Measurements from ENCODE around the gene AFAP1. TPM values are rescaled to one million over a fixed set of nuclear protein-coding genes. Genes with fewer than 3 reads are reported as not detected.

AFAP1 gene
- total RNA-seq, 1 experiment from 2014 or later: 23.6 TPM

DNA sequence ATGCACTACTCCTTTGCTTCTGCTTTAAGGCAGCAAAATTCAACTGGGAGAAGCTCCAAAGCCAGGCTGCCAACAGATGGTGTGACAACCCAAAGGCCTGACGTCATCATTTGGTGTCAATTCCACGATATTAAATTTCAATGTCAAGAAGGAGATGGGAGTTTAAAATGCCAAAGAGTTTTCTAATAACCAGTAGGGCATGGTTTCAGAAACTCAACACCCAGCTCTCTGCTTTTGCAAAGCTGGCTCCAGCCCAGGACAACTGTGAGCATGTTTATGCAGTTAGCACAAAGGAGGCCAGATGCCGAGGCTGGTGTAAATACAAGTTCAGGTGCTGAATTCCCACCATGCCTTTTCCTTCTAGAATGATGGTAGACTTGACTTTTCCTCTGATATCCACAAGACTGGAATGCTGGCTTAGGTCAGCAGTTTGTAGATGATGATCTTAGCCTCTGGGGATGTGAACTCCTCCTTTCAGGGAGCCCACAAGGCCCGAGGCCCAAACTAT, 67.3 kb downstream of the AFAP1 start (continued):
- TF ChIP-seq FOXJ3 (CRISPR knock-in tag; IDR thresholded peaks at IDR 0.05; ENCODE audit: borderline replicate concordance) (no peak), ZNF396 (CRISPR knock-in tag; IDR thresholded peaks at IDR 0.05; ENCODE audit: borderline replicate concordance) (no peak), GABPB1 (CRISPR knock-in tag; IDR thresholded peaks at IDR 0.05) (no peak)

DNA sequence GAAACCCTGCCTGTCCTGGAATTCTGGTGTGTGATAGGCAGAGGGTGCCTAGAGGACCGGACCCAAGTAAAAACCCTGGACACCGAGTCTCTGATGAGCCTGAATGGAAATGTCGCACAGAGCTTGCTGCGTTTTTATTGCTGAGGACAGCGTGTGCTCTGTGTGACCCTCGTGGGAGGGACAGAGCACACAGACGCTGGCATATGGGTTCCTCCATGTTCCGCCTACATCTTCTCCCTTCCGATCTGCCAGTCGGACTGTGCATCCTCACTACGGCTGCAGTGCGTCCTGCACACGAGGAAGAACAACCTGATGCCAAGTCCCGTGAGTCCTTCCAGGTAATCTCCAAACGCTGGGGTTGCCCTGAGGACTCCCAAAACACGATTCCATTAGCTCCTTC, 68.3 kb downstream of the AFAP1 start:
- TF ChIP-seq ZNF317 (CRISPR knock-in tag; IDR thresholded peaks at IDR 0.05; ENCODE audit: borderline replicate concordance, low read depth) (no peak), CBFB (CRISPR knock-in tag; IDR thresholded peaks at IDR 0.05; ENCODE audit: low read depth) (no peak), TEAD4 (CRISPR knock-in tag; IDR thresholded peaks at IDR 0.05) (no peak), GRHL2 (CRISPR knock-in tag; IDR thresholded peaks at IDR 0.05; ENCODE audit: insufficient replicate concordance, severe bottlenecking) (no peak), FOXP1 (CRISPR knock-in tag; IDR thresholded peaks at IDR 0.05; ENCODE audit: borderline replicate concordance) (no peak)
- TF ChIP-seq, protein P1, sequence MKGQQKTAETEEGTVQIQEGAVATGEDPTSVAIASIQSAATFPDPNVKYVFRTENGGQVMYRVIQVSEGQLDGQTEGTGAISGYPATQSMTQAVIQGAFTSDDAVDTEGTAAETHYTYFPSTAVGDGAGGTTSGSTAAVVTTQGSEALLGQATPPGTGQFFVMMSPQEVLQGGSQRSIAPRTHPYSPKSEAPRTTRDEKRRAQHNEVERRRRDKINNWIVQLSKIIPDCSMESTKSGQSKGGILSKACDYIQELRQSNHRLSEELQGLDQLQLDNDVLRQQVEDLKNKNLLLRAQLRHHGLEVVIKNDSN (CRISPR knock-in tag; IDR thresholded peaks at IDR 0.05): no peak
- TF ChIP-seq, protein P2, sequence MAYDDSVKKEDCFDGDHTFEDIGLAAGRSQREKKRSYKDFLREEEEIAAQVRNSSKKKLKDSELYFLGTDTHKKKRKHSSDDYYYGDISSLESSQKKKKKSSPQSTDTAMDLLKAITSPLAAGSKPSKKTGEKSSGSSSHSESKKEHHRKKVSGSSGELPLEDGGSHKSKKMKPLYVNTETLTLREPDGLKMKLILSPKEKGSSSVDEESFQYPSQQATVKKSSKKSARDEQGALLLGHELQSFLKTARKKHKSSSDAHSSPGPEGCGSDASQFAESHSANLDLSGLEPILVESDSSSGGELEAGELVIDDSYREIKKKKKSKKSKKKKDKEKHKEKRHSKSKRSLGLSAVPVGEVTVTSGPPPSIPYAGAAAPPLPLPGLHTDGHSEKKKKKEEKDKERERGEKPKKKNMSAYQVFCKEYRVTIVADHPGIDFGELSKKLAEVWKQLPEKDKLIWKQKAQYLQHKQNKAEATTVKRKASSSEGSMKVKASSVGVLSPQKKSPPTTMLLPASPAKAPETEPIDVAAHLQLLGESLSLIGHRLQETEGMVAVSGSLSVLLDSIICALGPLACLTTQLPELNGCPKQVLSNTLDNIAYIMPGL (CRISPR knock-in tag; IDR thresholded peaks at IDR 0.05): no peak
- Mint-ChIP-seq H3K4me3 (no peak overlapping the region), H3K4me1 (peaks cover 22% of the 10 kb centered on the region), H3K9me3 (peaks cover 33% of the 10 kb centered on the region), H3K27ac (no peak overlapping the region), H3K27me3 (ENCODE audit: low read depth) (no peaks in the 10 kb centered on the region), H3K36me3 (peaks cover 56% of the 10 kb centered on the region)
- ATAC-seq (no peak), DNase-seq (ENCODE audit: low spot score) (no peak)
- ChIA-PET CTCF (interaction anchor here (0.8 kb wide), 1 partner anchor 27 kb away, joined by 3 read pairs; no protein-coding TSS in a partner anchor), POLR2A (no interaction called here)

DNA sequence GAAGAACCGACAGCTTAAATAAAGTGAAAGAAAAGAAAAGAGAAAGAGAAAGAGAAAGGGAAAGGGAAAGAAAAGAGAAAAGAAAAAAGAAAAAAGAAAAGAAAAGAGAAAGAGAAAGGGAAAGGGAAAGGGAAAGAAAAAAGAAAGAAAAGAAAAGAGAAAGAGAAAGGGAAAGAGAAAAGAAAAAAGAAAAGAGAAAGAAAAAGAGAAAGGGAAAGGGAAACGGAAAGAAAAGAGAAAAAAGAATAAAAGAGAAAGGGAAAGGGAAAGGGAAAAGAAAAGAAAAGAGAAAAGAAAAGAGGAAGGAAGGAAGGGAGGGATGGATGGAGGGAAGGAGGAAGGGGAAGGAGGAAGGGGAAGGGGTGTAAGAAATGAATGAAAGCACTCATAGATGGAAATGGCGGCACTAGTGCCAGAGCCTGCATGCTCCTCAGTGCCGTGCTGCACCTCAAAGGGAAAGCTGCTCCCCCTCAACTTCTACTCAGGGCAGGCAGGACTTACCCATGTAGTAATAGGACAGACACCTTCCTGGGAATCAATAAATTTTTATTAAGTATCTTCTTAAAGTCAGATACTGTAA, 70.7 kb downstream of the AFAP1 start:
- Mint-ChIP-seq H3K27me3 (ENCODE audit: low read depth) (no peaks in the 10 kb centered on the region), H3K9me3 (peaks cover 32% of the 10 kb centered on the region), H3K36me3 (peaks cover 56% of the 10 kb centered on the region), H3K4me1 (peaks cover 19% of the 10 kb centered on the region), H3K4me3 (no peak overlapping the region), H3K27ac (no peak overlapping the region)
- POLR2A ChIA-PET: no interaction called here
- CTCF ChIA-PET: interaction anchor here (2.1 kb wide), 1 partner anchor 23 kb away, joined by 5 read pairs; no protein-coding TSS in a partner anchor
- no peak for ATAC-seq
- no peak for DNase-seq (ENCODE audit: low spot score)
- TF ChIP-seq GRHL2 (CRISPR knock-in tag; IDR thresholded peaks at IDR 0.05; ENCODE audit: insufficient replicate concordance, severe bottlenecking) (no peak), ZNF232 (CRISPR knock-in tag; IDR thresholded peaks at IDR 0.05) (no peak), TEAD1 (CRISPR knock-in tag; IDR thresholded peaks at IDR 0.05) (no peak), HMGA2 (CRISPR knock-in tag; IDR thresholded peaks at IDR 0.05) (no peak)
- TF ChIP-seq, protein P3, sequence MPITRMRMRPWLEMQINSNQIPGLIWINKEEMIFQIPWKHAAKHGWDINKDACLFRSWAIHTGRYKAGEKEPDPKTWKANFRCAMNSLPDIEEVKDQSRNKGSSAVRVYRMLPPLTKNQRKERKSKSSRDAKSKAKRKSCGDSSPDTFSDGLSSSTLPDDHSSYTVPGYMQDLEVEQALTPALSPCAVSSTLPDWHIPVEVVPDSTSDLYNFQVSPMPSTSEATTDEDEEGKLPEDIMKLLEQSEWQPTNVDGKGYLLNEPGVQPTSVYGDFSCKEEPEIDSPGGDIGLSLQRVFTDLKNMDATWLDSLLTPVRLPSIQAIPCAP (CRISPR knock-in tag; IDR thresholded peaks at IDR 0.05): no peak
- TF ChIP-seq, protein P4, sequence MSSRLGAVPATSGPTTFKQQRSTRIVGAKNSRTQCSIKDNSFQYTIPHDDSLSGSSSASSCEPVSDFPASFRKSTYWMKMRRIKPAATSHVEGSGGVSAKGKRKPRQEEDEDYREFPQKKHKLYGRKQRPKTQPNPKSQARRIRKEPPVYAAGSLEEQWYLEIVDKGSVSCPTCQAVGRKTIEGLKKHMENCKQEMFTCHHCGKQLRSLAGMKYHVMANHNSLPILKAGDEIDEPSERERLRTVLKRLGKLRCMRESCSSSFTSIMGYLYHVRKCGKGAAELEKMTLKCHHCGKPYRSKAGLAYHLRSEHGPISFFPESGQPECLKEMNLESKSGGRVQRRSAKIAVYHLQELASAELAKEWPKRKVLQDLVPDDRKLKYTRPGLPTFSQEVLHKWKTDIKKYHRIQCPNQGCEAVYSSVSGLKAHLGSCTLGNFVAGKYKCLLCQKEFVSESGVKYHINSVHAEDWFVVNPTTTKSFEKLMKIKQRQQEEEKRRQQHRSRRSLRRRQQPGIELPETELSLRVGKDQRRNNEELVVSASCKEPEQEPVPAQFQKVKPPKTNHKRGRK (CRISPR knock-in tag; IDR thresholded peaks at IDR 0.05; ENCODE audit: borderline replicate concordance): peak; percentile 87; the same call in 1 of the 2 replicates
- TF ChIP-seq, protein P5, sequence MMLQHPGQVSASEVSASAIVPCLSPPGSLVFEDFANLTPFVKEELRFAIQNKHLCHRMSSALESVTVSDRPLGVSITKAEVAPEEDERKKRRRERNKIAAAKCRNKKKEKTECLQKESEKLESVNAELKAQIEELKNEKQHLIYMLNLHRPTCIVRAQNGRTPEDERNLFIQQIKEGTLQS (CRISPR knock-in tag; conservative IDR thresholded peaks at IDR 0.05): no peak
- TF ChIP-seq, protein P6, sequence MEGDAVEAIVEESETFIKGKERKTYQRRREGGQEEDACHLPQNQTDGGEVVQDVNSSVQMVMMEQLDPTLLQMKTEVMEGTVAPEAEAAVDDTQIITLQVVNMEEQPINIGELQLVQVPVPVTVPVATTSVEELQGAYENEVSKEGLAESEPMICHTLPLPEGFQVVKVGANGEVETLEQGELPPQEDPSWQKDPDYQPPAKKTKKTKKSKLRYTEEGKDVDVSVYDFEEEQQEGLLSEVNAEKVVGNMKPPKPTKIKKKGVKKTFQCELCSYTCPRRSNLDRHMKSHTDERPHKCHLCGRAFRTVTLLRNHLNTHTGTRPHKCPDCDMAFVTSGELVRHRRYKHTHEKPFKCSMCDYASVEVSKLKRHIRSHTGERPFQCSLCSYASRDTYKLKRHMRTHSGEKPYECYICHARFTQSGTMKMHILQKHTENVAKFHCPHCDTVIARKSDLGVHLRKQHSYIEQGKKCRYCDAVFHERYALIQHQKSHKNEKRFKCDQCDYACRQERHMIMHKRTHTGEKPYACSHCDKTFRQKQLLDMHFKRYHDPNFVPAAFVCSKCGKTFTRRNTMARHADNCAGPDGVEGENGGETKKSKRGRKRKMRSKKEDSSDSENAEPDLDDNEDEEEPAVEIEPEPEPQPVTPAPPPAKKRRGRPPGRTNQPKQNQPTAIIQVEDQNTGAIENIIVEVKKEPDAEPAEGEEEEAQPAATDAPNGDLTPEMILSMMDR (IDR thresholded peaks at IDR 0.05): no peak
